Thymus (tissue), 11 donors: Measurements from ENCODE around the gene PSENEN. TPM values are rescaled to one million over a fixed set of nuclear protein-coding genes. Genes with fewer than 3 reads are reported as not detected.
A peak's percentile ranks its signal among the peaks of the same experiment; 100 is the strongest.
"Not testable (repeated sequence)": the region's sequence is repeated elsewhere in the genome, so short reads cannot be mapped to it uniquely, and the experiment has no call there.

Experiments
- DNase-seq, 9 donors: peaks; one replicate each; pipeline ENCODE4 v3.0.0-alpha.2; 2013; ENCODE audit warnings: low spot score in 9 of 9, low read depth in 6 of 9, missing footprints in 1 of 9
- H3K27ac ChIP-seq, 2 donors: one replicate each; pipeline ENCODE4 v1.5.1; 2013; ENCODE audit warnings: control low read depth in 1 of 2, low read depth in 1 of 2, low read length in 1 of 2, mild to moderate bottlenecking in 1 of 2, moderate library complexity in 1 of 2
- H3K27me3 ChIP-seq, 2 donors: one replicate each; pipeline ENCODE4 v1.5.1; 2013; ENCODE audit warnings: low read length in 1 of 2; ENCODE audit not compliant: control insufficient read depth in 2 of 2, insufficient read depth in 1 of 2
- H3K36me3 ChIP-seq, 2 donors: one replicate each; pipeline ENCODE4 v1.5.1; 2013; ENCODE audit warnings: low read length in 1 of 2, mild to moderate bottlenecking in 1 of 2, moderate library complexity in 1 of 2; ENCODE audit not compliant: control insufficient read depth in 2 of 2, insufficient read depth in 2 of 2
- H3K4me1 ChIP-seq, 2 donors: one replicate each; pipeline ENCODE4 v1.5.1; 2013; ENCODE audit warnings: low read length in 2 of 2; ENCODE audit not compliant: control insufficient read depth in 2 of 2, insufficient read depth in 2 of 2
- H3K4me3 ChIP-seq, 2 donors: one replicate each; pipeline ENCODE4 v1.5.1; 2013; ENCODE audit warnings: low read length in 2 of 2, control low read depth in 1 of 2, mild to moderate bottlenecking in 1 of 2
- H3K9me3 ChIP-seq, 2 donors: one replicate each; pipeline ENCODE4 v1.5.1; 2013; ENCODE audit warnings: low read length in 1 of 2, mild to moderate bottlenecking in 1 of 2; ENCODE audit not compliant: control insufficient read depth in 2 of 2, insufficient read depth in 1 of 2
- WGBS: extraction: QIAGEN DNeasy Blood & Tissue Kit; methylation state at CpG from one replicate; pipeline ENCODE4 v1.1.7; 2013; 5-methylcytosine and 5-hydroxymethylcytosine counted together
- polyA plus RNA-seq: library from polyadenylated mRNA; stranded (reverse); fragments of 200-250 nt; gene quantifications from one replicate; pipeline ENCODE4 v1.2.3, GENCODE V29; 2013
- total RNA-seq: library from RNA; stranded (reverse); fragments of 120-200 nt; gene quantifications from one replicate; pipeline ENCODE4 v1.2.4, GENCODE V29; 2013
- donor health status: healthy.

PSENEN gene
- total and polyA plus RNA-seq, 2 donors, result 65.1 to 104 TPM

- H3K4me1 ChIP-seq, result peaks cover 27 to 35% of the 10 kb centered on the region in 2 donors
- H3K27ac ChIP-seq, result peak within 1 kb of the TSS; percentile 95 to 98
- H3K4me3 ChIP-seq, result peak within 1 kb of the TSS; percentile 100
- peaks cover 14 to 36% of the 10 kb centered on the region in 2 donors for H3K36me3 ChIP-seq
- H3K27me3 ChIP-seq, result peaks cover 20 to 29% of the 10 kb centered on the region in 2 donors
- DNase-seq, result peak; percentile 95 to 100 (median 98)
- H3K9me3 ChIP-seq, result peaks cover 0 to 10% of the 10 kb centered on the region in 2 donors
- under 1% methylated on average over 53 of the region's 53 CpGs for WGBS
Observed at GRCh38 chr19:35757749-35758608, 12.5 kb downstream of the PSENEN start, which contains the start of gene PROSER3. Gene PROSER3 (plus strand): TSS chr19:35758176. CDS start chr19:35758216, 40 bp downstream.

- peaks cover 20 to 29% of the 10 kb centered on the region in 2 donors for H3K27me3 ChIP-seq
- whole genome bisulfite sequencing, result 97% methylated on average over 2 of the region's 2 CpGs
- no peak overlapping the region for H3K4me3 ChIP-seq
- peaks cover 17 to 29% of the 10 kb centered on the region in 2 donors for H3K36me3 ChIP-seq
- no peak overlapping the region for H3K27ac ChIP-seq
- peaks cover 0 to 10% of the 10 kb centered on the region in 2 donors for H3K9me3 ChIP-seq
- H3K4me1 ChIP-seq, result peaks cover 27 to 35% of the 10 kb centered on the region in 2 donors
- no peak for DNase-seq
Observed at GRCh38 chr19:35759697-35760096, 14.2 kb downstream of the PSENEN start.

GRCh38 chr19:35760711-35761349 is 15.4 kb downstream of the PSENEN start:
- Histone ChIP-seq H3K9me3 (peaks cover 0 to 9% of the 10 kb centered on the region in 2 donors), H3K27ac (no peak overlapping the region), H3K4me3 (no peak overlapping the region), H3K36me3 (peaks cover 20 to 35% of the 10 kb centered on the region in 2 donors), H3K27me3 (peaks cover 14 to 17% of the 10 kb centered on the region in 2 donors), H3K4me1 (peaks cover 22 to 30% of the 10 kb centered on the region in 2 donors)
- DNase-seq, result no peak
- 99% methylated on average over 4 of the region's 4 CpGs for WGBS

- Histone ChIP-seq H3K36me3 (peaks cover 26 to 59% of the 10 kb centered on the region in 2 donors), H3K27me3 (no peaks in the 10 kb centered on the region), H3K4me3 (no peak overlapping the region), H3K4me1 (peaks cover 2 to 3% of the 10 kb centered on the region in 2 donors), H3K9me3 (no peaks in the 10 kb centered on the region), H3K27ac (no peak overlapping the region)
- 98% methylated on average over 17 of the region's 17 CpGs for WGBS
- no peak for DNase-seq
Observed at GRCh38 chr19:35764432-35765315, 19.2 kb downstream of the PSENEN start.

- no peaks in the 10 kb centered on the region for H3K9me3 ChIP-seq
- WGBS, result 97% methylated on average over 11 of the region's 11 CpGs
- no peak overlapping the region for H3K4me3 ChIP-seq
- H3K4me1 ChIP-seq, result no peaks in the 10 kb centered on the region
- no peaks in the 10 kb centered on the region for H3K27me3 ChIP-seq
- H3K27ac ChIP-seq, result no peak overlapping the region
- H3K36me3 ChIP-seq, result peaks cover 20 to 53% of the 10 kb centered on the region in 2 donors
- no peak for DNase-seq
Observed at GRCh38 chr19:35766571-35767104, 21.2 kb downstream of the PSENEN start.

- WGBS, result 91% methylated on average over 34 of the region's 34 CpGs
- Histone ChIP-seq H3K36me3 (peaks cover 14 to 46% of the 10 kb centered on the region in 2 donors), H3K4me1 (no peaks in the 10 kb centered on the region), H3K27me3 (no peaks in the 10 kb centered on the region), H3K27ac (no peak overlapping the region), H3K4me3 (no peak overlapping the region), H3K9me3 (no peaks in the 10 kb centered on the region)
- DNase-seq, result no peak
Observed at GRCh38 chr19:35767288-35768081, 22.0 kb downstream of the PSENEN start.

- H3K4me3 ChIP-seq, result no peak overlapping the region
- H3K27ac ChIP-seq, result no peak overlapping the region
- H3K9me3 ChIP-seq, result no peaks in the 10 kb centered on the region
- no peaks in the 10 kb centered on the region for H3K4me1 ChIP-seq
- WGBS, result 95% methylated on average over 15 of the region's 15 CpGs
- no peak for DNase-seq
- H3K36me3 ChIP-seq, result peaks cover 14 to 45% of the 10 kb centered on the region in 2 donors
- H3K27me3 ChIP-seq, result no peaks in the 10 kb centered on the region
Observed at GRCh38 chr19:35768082-35768421, 22.6 kb downstream of the PSENEN start.

GRCh38 chr19:35772362-35772761 is 26.9 kb downstream of the PSENEN start:
- not testable (repeated sequence) for H3K27me3 ChIP-seq, H3K9me3 ChIP-seq, H3K27ac ChIP-seq, DNase-seq, H3K4me3 ChIP-seq
- peaks cover 4 to 15% of the 10 kb centered on the region in 2 donors for H3K36me3 ChIP-seq
- peaks cover 7 to 13% of the 10 kb centered on the region in 2 donors for H3K4me1 ChIP-seq
- WGBS, result 98% methylated on average over 5 of the region's 5 CpGs
